HAP-1 (cell line): Measurements from ENCODE around the gene DNAH14.
"Not testable (repeated sequence)": the region's sequence is repeated elsewhere in the genome, so short reads cannot be mapped to it uniquely, and the experiment has no call there.

Experiments used
- DNase-seq, 2 experiments: peaks; one replicate each; pipeline ENCODE4 v3.0.0-alpha.2; 2016 to 2020; ENCODE audit warnings: low spot score in 2 of 2
- H3K27me3 ChIP-seq: fragments of 250-450 bp; sonication (Bioruptor Pico); 2 replicates; pipeline ENCODE4 v1.5.1; 2020; ENCODE audit warnings: low read depth, mild to moderate bottlenecking, moderate library complexity
- H3K36me3 ChIP-seq: fragments of 250-450 bp; sonication (Bioruptor Pico); replicated peaks from 2 replicates; pipeline ENCODE4 v1.5.1; 2020; ENCODE audit warnings: mild to moderate bottlenecking
- H3K4me1 ChIP-seq: fragments of 250-450 bp; sonication (Bioruptor Pico); 2 replicates; pipeline ENCODE4 v1.5.1; 2020; ENCODE audit warnings: mild to moderate bottlenecking
- H3K4me3 ChIP-seq: fragments of 250-450 bp; sonication (Bioruptor Pico); 2 replicates; pipeline ENCODE4 v1.5.1; 2020; ENCODE audit warnings: mild to moderate bottlenecking, moderate library complexity
- H3K9me3 ChIP-seq: fragments of 250-450 bp; sonication (Bioruptor Pico); 2 replicates; pipeline ENCODE4 v1.5.1; 2020; ENCODE audit warnings: mild to moderate bottlenecking, moderate library complexity
- in situ Hi-C: fragments of 300-500 bp; cut with MboI; formaldehyde crosslinking; loops from 3 replicates; pipeline ENCODE4 v1.14.3; 2020; ENCODE audit warnings: low sequenced_read_pairs, inconsistent platforms, mixed read lengths

DNAH14 gene

GRCh38 chr1:224988042-224988441 is 58.6 kb downstream of the DNAH14 start:
- Histone ChIP-seq H3K4me3 (no peak overlapping the region), H3K9me3 (no peaks in the 10 kb centered on the region), H3K36me3 (no peaks in the 10 kb centered on the region), H3K4me1 (no peaks in the 10 kb centered on the region), H3K27me3 (no peaks in the 10 kb centered on the region)
- in situ Hi-C loops: no loop called here
- DNase-seq: no peak

GRCh38 chr1:224989615-224990014 is 60.1 kb downstream of the DNAH14 start:
- in situ Hi-C loops: no loop called here
- DNase-seq: no peak
- H3K36me3 ChIP-seq: no peaks in the 10 kb centered on the region
- H3K9me3 ChIP-seq: no peaks in the 10 kb centered on the region
- no peaks in the 10 kb centered on the region for H3K4me1 ChIP-seq
- H3K27me3 ChIP-seq: no peaks in the 10 kb centered on the region
- H3K4me3 ChIP-seq: no peak overlapping the region

GRCh38 chr1:224991550-224991949 is 62.1 kb downstream of the DNAH14 start:
- in situ Hi-C loops, H3K4me1 ChIP-seq, H3K9me3 ChIP-seq, H3K4me3 ChIP-seq, H3K27me3 ChIP-seq, H3K36me3 ChIP-seq, DNase-seq: not testable (repeated sequence)

- Histone ChIP-seq H3K27me3 (no peaks in the 10 kb centered on the region), H3K36me3 (no peaks in the 10 kb centered on the region), H3K4me1 (no peaks in the 10 kb centered on the region), H3K4me3 (no peak overlapping the region), H3K9me3 (no peaks in the 10 kb centered on the region)
- in situ Hi-C loops: no loop called here
- no peak for DNase-seq
Observed at GRCh38 chr1:224995602-224996001, 66.1 kb downstream of the DNAH14 start.

- Histone ChIP-seq H3K9me3 (no peaks in the 10 kb centered on the region), H3K36me3 (no peaks in the 10 kb centered on the region), H3K4me1 (no peaks in the 10 kb centered on the region), H3K27me3 (no peaks in the 10 kb centered on the region), H3K4me3 (no peak overlapping the region)
- no peak for DNase-seq
- in situ Hi-C loops: no loop called here
Observed at GRCh38 chr1:224996266-224996665, 66.8 kb downstream of the DNAH14 start.

GRCh38 chr1:224998185-224998584 is 68.7 kb downstream of the DNAH14 start:
- in situ Hi-C loops: no loop called here
- no peak overlapping the region for H3K4me3 ChIP-seq
- H3K27me3 ChIP-seq: no peaks in the 10 kb centered on the region
- H3K9me3 ChIP-seq: no peaks in the 10 kb centered on the region
- H3K36me3 ChIP-seq: no peaks in the 10 kb centered on the region
- H3K4me1 ChIP-seq: no peaks in the 10 kb centered on the region
- DNase-seq: no peak

- in situ Hi-C loops: no loop called here
- Histone ChIP-seq H3K4me1 (no peaks in the 10 kb centered on the region), H3K36me3 (no peaks in the 10 kb centered on the region), H3K4me3 (no peak overlapping the region), H3K9me3 (no peaks in the 10 kb centered on the region), H3K27me3 (no peaks in the 10 kb centered on the region)
- DNase-seq: no peak
Observed at GRCh38 chr1:225004396-225004795, 74.9 kb downstream of the DNAH14 start.

- H3K4me3 ChIP-seq, H3K9me3 ChIP-seq, in situ Hi-C loops, H3K4me1 ChIP-seq, H3K36me3 ChIP-seq, H3K27me3 ChIP-seq, DNase-seq: not testable (repeated sequence)
Observed at GRCh38 chr1:225006352-225006751, 76.9 kb downstream of the DNAH14 start.

GRCh38 chr1:225008050-225008449 is 78.6 kb downstream of the DNAH14 start:
- DNase-seq, H3K4me1 ChIP-seq, H3K36me3 ChIP-seq, H3K4me3 ChIP-seq, in situ Hi-C loops, H3K9me3 ChIP-seq, H3K27me3 ChIP-seq: not testable (repeated sequence)

- DNase-seq: no peak
Observed at GRCh38 chr1:225021037-225021436, 91.6 kb downstream of the DNAH14 start.

GRCh38 chr1:225026701-225027100 is 97.2 kb downstream of the DNAH14 start:
- Histone ChIP-seq H3K27me3 (no peaks in the 10 kb centered on the region), H3K9me3 (no peaks in the 10 kb centered on the region), H3K4me1 (no peaks in the 10 kb centered on the region), H3K4me3 (no peak overlapping the region), H3K36me3 (no peaks in the 10 kb centered on the region)
- in situ Hi-C loops: no loop called here
- DNase-seq: no peak

More at GRCh38 chr1:225021037-225021436, 91.6 kb downstream of the DNAH14 start:
- Histone ChIP-seq H3K4me3 (no peak overlapping the region), H3K9me3 (peaks cover 4% of the 10 kb centered on the region; the same call in 1 of the 2 replicates), H3K27me3 (no peaks in the 10 kb centered on the region), H3K36me3 (no peaks in the 10 kb centered on the region; the same call in 1 of the 2 replicates), H3K4me1 (no peaks in the 10 kb centered on the region; the same call in 1 of the 2 replicates)
- in situ Hi-C loops: no loop called here

GRCh38 chr1:225036441-225036840 is 107.0 kb downstream of the DNAH14 start:
- H3K4me1 ChIP-seq, H3K4me3 ChIP-seq, H3K36me3 ChIP-seq, in situ Hi-C loops, H3K27me3 ChIP-seq, H3K9me3 ChIP-seq, DNase-seq: not testable (repeated sequence)

- Histone ChIP-seq H3K27me3 (no peaks in the 10 kb centered on the region), H3K36me3 (no peaks in the 10 kb centered on the region), H3K4me3 (no peak overlapping the region), H3K9me3 (no peaks in the 10 kb centered on the region), H3K4me1 (peaks cover 3% of the 10 kb centered on the region; the same call in 1 of the 2 replicates)
- DNase-seq: no peak
- in situ Hi-C loops: no loop called here
Observed at GRCh38 chr1:225042263-225042662, 112.8 kb downstream of the DNAH14 start.

- in situ Hi-C loops: no loop called here
- H3K4me1 ChIP-seq: peaks cover 3% of the 10 kb centered on the region; the same call in 1 of the 2 replicates
- no peaks in the 10 kb centered on the region for H3K27me3 ChIP-seq
- peak in 1 of 2 experiments; percentile 2 for DNase-seq
- no peak overlapping the region for H3K4me3 ChIP-seq
- no peaks in the 10 kb centered on the region for H3K36me3 ChIP-seq
- H3K9me3 ChIP-seq: no peaks in the 10 kb centered on the region
Observed at GRCh38 chr1:225044258-225044657, 114.8 kb downstream of the DNAH14 start.

GRCh38 chr1:225049594-225049993 is 120.1 kb downstream of the DNAH14 start:
- Histone ChIP-seq H3K36me3 (no peaks in the 10 kb centered on the region), H3K4me3 (no peak overlapping the region), H3K27me3 (no peaks in the 10 kb centered on the region), H3K9me3 (no peaks in the 10 kb centered on the region), H3K4me1 (no peaks in the 10 kb centered on the region)
- in situ Hi-C loops: no loop called here
- DNase-seq: no peak
